ENCODE results near the gene MPZ. TPM values are rescaled to one million over a fixed set of nuclear protein-coding genes. Genes with fewer than 3 reads are reported as not detected.

The MPZ gene
- total and polyA plus RNA-seq, 10 of the 15 experiments (the other 5 are each of a cell fraction or from before 2014, with no cell fraction given), result 0.09 to 6.9 (median 4.7) TPM

GRCh38 chr1:161273402-161273801 is 36.4 kb downstream of the MPZ start:
- Histone ChIP-seq H3K4me2 (ENCODE audit: control insufficient read depth, insufficient read depth) (no peak overlapping the region), H3K9me3 (replicated peaks; ENCODE audit: control insufficient read depth, insufficient read depth, low read length) (no peaks in the 10 kb centered on the region), H3K4me3 (no peak overlapping the region), H3K27me3 (replicated peaks in 1 of 2; ENCODE audit: control insufficient read depth in 2 of 2, insufficient read depth in 2 of 2, low read length in 1 of 2) (no peaks in the 10 kb centered on the region; a peak in 1 of 4 replicates), H3K4me1 (ENCODE audit: control insufficient read depth, insufficient read depth, low read length) (no peaks in the 10 kb centered on the region), H4K20me1 (ENCODE audit: control insufficient read depth, insufficient read depth) (no peaks in the 10 kb centered on the region), H3K79me2 (ENCODE audit: control insufficient read depth, insufficient read depth, low read length) (no peaks in the 10 kb centered on the region), H3K27ac (ENCODE audit: control insufficient read depth, insufficient read depth) (no peak overlapping the region), H3K36me3 (ENCODE audit: control insufficient read depth in 2 of 2, insufficient read depth in 2 of 2, low read length in 1 of 2) (no peaks in the 10 kb centered on the region), H3K9ac (ENCODE audit: control insufficient read depth, insufficient read depth, low read length) (no peak overlapping the region), H2AFZ (ENCODE audit: control insufficient read depth, low read depth, low read length) (no peak overlapping the region)
- ChIA-PET RAD21 (ENCODE audit: unreplicated experiment) (no interaction called here), CTCF (interaction anchor here (0.6 to 4.0 kb wide), 3 partner anchors 18 to 262 kb away, joined by 3 to 14 read pairs (median 4); no protein-coding TSS in a partner anchor), SMC1A (ENCODE audit: uncharacterized antibody, unreplicated experiment) (no interaction called here), POLR2A (no interaction called here)
- in situ Hi-C loops (cut with MboI), result no loop called here
- 0% methylated on average over 3 of the region's 3 CpGs for WGBS (ENCODE audit: insufficient coverage, insufficient replicate concordance, low lambda C conversion rate, missing lambda C conversion rate)
- FAIRE-seq (no peak), DNase-seq (ENCODE audit: low read depth, low spot score) (no peak), ATAC-seq (no peak)
- intact Hi-C loops (cut with micrococcal nuclease; ENCODE audit: unreplicated experiment), result no loop called here
- no TSS peak for BruUV-seq (replicated peaks)
- TF ChIP-seq STAT1 (conservative IDR thresholded peaks at IDR 0.05) (no peak), STAT3 (IDR thresholded peaks at IDR 0.05; ENCODE audit: low read depth, low read length) (no peak), SRF (IDR thresholded peaks at IDR 0.05; ENCODE audit: low read depth in 2 of 2, low read length in 2 of 2) (no peak), FOXM1 (IDR thresholded peaks at IDR 0.05; ENCODE audit: low read depth, low read length) (no peak), HSF1 (IDR thresholded peaks at IDR 0.05; ENCODE audit: low read depth, low read length) (no peak), CBX5 (IDR thresholded peaks at IDR 0.05; ENCODE audit: low read depth) (no peak)

DNA sequence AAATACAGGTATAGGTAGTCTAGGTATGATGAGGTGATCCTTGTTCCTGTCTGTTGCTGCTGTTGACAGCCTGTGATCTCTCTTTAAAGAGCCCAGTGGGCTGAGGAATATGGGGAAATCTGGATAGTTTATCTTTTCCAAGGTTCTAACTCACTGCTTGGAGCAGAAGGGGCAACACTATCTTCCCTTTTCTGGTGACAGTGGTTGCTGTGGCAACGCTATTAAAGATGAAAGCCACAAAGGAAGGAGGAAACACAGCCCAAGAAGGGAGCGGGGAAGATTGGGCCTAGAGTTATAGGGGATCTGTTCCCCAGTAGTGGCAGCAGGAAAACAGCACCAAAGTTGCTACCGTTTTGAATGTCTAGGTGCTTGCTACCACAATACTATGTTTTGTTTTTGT is 42.4 kb downstream of the MPZ start:
- Histone ChIP-seq H3K27me3 (replicated peaks in 1 of 2; ENCODE audit: control insufficient read depth in 2 of 2, insufficient read depth in 2 of 2, low read length in 1 of 2) (no peaks in the 10 kb centered on the region), H3K4me3 (no peak overlapping the region), H4K20me1 (ENCODE audit: control insufficient read depth, insufficient read depth) (no peaks in the 10 kb centered on the region), H3K4me1 (ENCODE audit: control insufficient read depth, insufficient read depth, low read length) (no peaks in the 10 kb centered on the region), H3K27ac (ENCODE audit: control insufficient read depth, insufficient read depth) (no peak overlapping the region), H3K79me2 (ENCODE audit: control insufficient read depth, insufficient read depth, low read length) (no peaks in the 10 kb centered on the region), H2AFZ (ENCODE audit: control insufficient read depth, low read depth, low read length) (no peak overlapping the region), H3K36me3 (ENCODE audit: control insufficient read depth in 2 of 2, insufficient read depth in 2 of 2, low read length in 1 of 2) (no peaks in the 10 kb centered on the region), H3K9ac (ENCODE audit: control insufficient read depth, insufficient read depth, low read length) (no peak overlapping the region), H3K4me2 (ENCODE audit: control insufficient read depth, insufficient read depth) (no peak overlapping the region), H3K9me3 (replicated peaks; ENCODE audit: control insufficient read depth, insufficient read depth, low read length) (no peaks in the 10 kb centered on the region)
- BruUV-seq (replicated peaks), result no TSS peak
- SMC1A ChIA-PET (ENCODE audit: uncharacterized antibody, unreplicated experiment), result no interaction called here
- FAIRE-seq (no peak), ATAC-seq (no peak), DNase-seq (ENCODE audit: low read depth, low spot score) (no peak)
- RAD21 ChIA-PET (ENCODE audit: unreplicated experiment), result no interaction called here
- POLR2A ChIA-PET, result no interaction called here
- in situ Hi-C loops (cut with MboI) (no loop called here), intact Hi-C loops (cut with micrococcal nuclease; ENCODE audit: unreplicated experiment) (no loop called here)
- 19% methylated on average over 3 of the region's 3 CpGs for WGBS (ENCODE audit: insufficient coverage, insufficient replicate concordance, low lambda C conversion rate, missing lambda C conversion rate)
- CTCF ChIA-PET, result interaction anchor here (1.3 to 2.0 kb wide), 2 partner anchors 22 to 64 kb away, joined by 3 to 7 read pairs; no protein-coding TSS in a partner anchor
- TF ChIP-seq SUPT20H (IDR thresholded peaks at IDR 0.05; ENCODE audit: borderline replicate concordance, control insufficient read depth, low read depth, low read length), result no peak
- TF ChIP-seq NR2C2 (IDR thresholded peaks at IDR 0.05; ENCODE audit: borderline replicate concordance, control insufficient read depth, insufficient read length, low read depth), result no peak
- TF ChIP-seq, protein P1, sequence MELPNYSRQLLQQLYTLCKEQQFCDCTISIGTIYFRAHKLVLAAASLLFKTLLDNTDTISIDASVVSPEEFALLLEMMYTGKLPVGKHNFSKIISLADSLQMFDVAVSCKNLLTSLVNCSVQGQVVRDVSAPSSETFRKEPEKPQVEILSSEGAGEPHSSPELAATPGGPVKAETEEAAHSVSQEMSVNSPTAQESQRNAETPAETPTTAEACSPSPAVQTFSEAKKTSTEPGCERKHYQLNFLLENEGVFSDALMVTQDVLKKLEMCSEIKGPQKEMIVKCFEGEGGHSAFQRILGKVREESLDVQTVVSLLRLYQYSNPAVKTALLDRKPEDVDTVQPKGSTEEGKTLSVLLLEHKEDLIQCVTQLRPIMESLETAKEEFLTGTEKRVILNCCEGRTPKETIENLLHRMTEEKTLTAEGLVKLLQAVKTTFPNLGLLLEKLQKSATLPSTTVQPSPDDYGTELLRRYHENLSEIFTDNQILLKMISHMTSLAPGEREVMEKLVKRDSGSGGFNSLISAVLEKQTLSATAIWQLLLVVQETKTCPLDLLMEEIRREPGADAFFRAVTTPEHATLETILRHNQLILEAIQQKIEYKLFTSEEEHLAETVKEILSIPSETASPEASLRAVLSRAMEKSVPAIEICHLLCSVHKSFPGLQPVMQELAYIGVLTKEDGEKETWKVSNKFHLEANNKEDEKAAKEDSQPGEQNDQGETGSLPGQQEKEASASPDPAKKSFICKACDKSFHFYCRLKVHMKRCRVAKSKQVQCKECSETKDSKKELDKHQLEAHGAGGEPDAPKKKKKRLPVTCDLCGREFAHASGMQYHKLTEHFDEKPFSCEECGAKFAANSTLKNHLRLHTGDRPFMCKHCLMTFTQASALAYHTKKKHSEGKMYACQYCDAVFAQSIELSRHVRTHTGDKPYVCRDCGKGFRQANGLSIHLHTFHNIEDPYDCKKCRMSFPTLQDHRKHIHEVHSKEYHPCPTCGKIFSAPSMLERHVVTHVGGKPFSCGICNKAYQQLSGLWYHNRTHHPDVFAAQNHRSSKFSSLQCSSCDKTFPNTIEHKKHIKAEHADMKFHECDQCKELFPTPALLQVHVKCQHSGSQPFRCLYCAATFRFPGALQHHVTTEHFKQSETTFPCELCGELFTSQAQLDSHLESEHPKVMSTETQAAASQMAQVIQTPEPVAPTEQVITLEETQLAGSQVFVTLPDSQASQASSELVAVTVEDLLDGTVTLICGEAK (IDR thresholded peaks at IDR 0.05; ENCODE audit: borderline replicate concordance), result no peak
- TF ChIP-seq ATF7 (IDR thresholded peaks at IDR 0.05; ENCODE audit: low read depth), result no peak
- TF ChIP-seq CEBPB (IDR thresholded peaks at IDR 0.05; ENCODE audit: borderline replicate concordance in 1 of 2, low read depth in 2 of 2, low read length in 2 of 2), result no peak
- TF ChIP-seq CREM (IDR thresholded peaks at IDR 0.05; ENCODE audit: low read depth), result no peak
- no peak for TF ChIP-seq FOS (IDR thresholded peaks at IDR 0.05; ENCODE audit: borderline replicate concordance, extremely low read depth, insufficient read length)
